ENCODE results near the gene GUSB. TPM values are rescaled to one million over a fixed set of nuclear protein-coding genes. Genes with fewer than 3 reads are reported as not detected.

The GUSB gene
- 30.0 to 35.9 TPM (median 31.3 TPM) in 5 replicates for total RNA-seq (2022; extraction: Qiagen RNA extraction)

DNA sequence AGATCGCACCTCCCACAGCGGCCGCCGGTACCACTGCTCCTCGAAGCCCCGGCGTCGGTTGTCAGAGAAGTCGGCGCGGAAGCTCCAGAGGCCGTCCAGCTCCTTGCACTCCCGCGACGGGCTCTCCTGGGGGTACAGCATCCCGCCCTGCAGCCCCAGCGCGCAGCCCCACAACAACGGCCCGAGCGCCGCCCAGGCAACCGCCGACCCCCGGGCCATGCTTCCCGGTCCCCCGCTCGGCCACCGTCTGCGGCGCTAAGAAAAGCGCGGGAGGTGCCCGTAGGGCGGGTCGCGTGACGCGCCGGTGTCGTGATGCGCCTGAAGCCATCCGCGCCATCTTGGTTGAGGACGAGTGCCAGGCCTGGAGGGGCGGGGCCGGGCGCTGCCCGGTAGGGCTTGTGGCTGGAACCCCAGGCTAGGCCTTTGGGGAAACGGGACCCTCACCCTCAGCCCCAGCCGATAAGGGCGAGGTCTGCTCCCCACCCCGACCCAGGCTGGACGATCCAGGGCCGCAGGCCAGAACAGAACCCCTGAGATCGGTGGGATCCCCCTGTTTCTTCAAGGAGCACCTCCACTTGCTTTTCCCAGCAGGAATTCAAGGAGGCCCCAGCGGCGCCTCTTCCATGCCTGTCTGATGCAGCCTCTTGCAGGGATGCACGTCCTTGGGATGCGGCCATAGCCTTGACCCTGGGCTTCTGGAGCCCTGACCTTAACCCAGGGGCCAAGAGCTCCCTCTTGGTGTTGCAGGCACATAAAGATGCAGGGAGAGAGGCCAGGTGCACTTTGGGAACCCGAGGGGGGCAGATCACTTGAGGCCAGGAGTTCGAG lies at the start of gene GUSB:
TSS of gene GUSB (minus strand) at position 249 of the 828 bp plus-strand sequence. CDS start at position 219, 30 bp downstream.

Other genes starting within 250 kb of the GUSB start
- 23.2 to 32.6 TPM (median 30.9 TPM) in 5 replicates for gene VKORC1L1, start 109.1 kb downstream of the GUSB start, total RNA-seq (2022; extraction: Qiagen RNA extraction)
- 18.9 to 27.1 TPM (median 24.0 TPM) in 5 replicates for gene ASL, start 93.6 kb upstream of the GUSB start, total RNA-seq (2022; extraction: Qiagen RNA extraction)
- 24.3 to 37.3 TPM (median 27.5 TPM) in 5 replicates for gene CRCP, start 132.6 kb upstream of the GUSB start, total RNA-seq (2022; extraction: Qiagen RNA extraction)
- 5.7 to 8.8 TPM (median 7.9 TPM) in 5 replicates for gene TPST1, start 223.1 kb upstream of the GUSB start, total RNA-seq (2022; extraction: Qiagen RNA extraction)

Data from A549 treated with Mapracorat at 1 μM for 4 hours (cell line).